Stimulated activated naive CD8-positive, alpha-beta T cell treated with anti-CD3 and anti-CD28 coated beads, Interleukin-15, amount 100 ng/mL, for 72 hours (primary cell): ENCODE data around the gene TRMT1.

Experiments
- ATAC-seq: fragments of 150-1000 bp; cut with Tn5 transposase; 2 replicates; pipeline ENCODE4 v1.10.0; 2021; ENCODE audit warnings: mild to moderate bottlenecking, moderate library complexity
- DNase-seq, 2 donors: peaks; one replicate each; pipeline ENCODE4 v3.0.0; 2021 to 2022
- H3K27ac Mint-ChIP-seq, 2 donors: one replicate each; pipeline ENCODE4 v1.8.0; 2022; ENCODE audit warnings: mild to moderate bottlenecking in 2 of 2, mixed read lengths in 2 of 2, moderate library complexity in 2 of 2
- H3K27me3 Mint-ChIP-seq: one replicate; pipeline ENCODE4 v1.8.0; 2022; ENCODE audit warnings: mixed read lengths
- H3K4me1 Mint-ChIP-seq: one replicate; pipeline ENCODE4 v1.8.0; 2022; ENCODE audit warnings: mild to moderate bottlenecking, mixed read lengths
- H3K4me3 Mint-ChIP-seq, 2 donors: one replicate each; pipeline ENCODE4 v1.8.0; 2022; ENCODE audit warnings: mild to moderate bottlenecking in 2 of 2, mixed read lengths in 2 of 2, moderate library complexity in 1 of 2
- H3K9me3 Mint-ChIP-seq, 2 donors: one replicate each; pipeline ENCODE4 v1.8.0; 2022; ENCODE audit warnings: mixed read lengths in 2 of 2

The TRMT1 gene

DNA sequence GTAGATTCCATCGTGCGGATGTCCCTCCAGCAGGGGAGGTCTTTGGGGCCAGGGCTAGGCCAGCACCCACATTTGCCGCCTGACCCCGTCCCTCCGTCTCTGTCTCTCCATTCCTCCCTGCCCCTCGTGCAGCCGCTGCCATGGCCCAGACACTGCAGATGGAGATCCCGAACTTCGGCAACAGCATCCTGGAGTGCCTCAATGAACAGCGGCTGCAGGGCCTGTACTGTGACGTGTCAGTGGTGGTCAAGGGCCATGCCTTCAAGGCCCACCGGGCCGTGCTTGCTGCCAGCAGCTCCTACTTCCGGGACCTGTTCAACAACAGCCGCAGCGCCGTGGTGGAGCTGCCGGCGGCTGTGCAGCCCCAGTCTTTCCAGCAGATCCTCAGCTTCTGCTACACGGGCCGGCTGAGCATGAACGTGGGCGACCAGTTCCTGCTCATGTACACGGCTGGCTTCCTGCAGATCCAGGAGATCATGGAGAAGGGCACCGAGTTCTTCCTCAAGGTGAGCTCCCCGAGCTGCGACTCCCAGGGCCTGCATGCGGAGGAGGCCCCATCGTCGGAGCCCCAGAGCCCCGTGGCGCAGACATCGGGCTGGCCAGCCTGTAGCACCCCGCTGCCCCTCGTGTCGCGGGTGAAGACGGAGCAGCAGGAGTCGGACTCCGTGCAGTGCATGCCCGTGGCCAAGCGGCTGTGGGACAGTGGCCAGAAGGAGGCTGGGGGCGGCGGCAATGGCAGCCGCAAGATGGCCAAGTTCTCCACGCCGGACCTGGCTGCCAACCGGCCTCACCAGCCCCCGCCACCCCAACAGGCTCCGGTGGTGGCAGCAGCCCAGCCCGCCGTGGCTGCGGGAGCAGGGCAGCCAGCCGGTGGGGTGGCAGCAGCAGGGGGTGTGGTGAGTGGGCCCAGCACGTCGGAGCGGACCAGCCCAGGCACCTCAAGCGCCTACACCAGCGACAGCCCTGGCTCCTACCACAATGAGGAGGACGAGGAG, 18.8 kb upstream of the TRMT1 start:
- H3K9me3 Mint-ChIP-seq, result no peaks in the 10 kb centered on the region
- H3K4me3 Mint-ChIP-seq, result no peak overlapping the region
- ATAC-seq (no peak), DNase-seq (no peak)
- peaks cover 33% of the 10 kb centered on the region for H3K4me1 Mint-ChIP-seq
- no peak overlapping the region for H3K27ac Mint-ChIP-seq
- H3K27me3 Mint-ChIP-seq, result no peaks in the 10 kb centered on the region

DNA sequence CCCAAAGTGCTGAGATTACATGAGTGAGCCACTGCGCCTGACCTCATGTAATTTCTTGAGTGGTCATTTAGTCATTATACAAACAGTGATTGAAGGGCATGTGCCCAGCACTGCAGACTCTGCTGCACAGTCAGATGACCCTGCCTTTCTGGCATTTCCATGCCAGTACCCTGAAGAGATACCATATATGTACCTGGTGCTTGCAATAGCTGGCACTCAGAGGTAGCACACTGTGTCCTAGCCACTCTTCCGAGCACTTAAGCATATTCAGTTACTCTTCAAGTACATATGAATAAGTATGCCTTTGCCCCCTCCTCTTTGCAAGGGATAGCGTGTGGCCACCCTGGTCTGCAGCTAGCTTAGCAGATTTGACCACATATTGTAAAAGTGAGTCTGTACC, 18.1 kb upstream of the TRMT1 start:
- Mint-ChIP-seq H3K27me3 (no peaks in the 10 kb centered on the region), H3K9me3 (no peaks in the 10 kb centered on the region), H3K4me1 (peaks cover 33% of the 10 kb centered on the region), H3K4me3 (no peak overlapping the region), H3K27ac (peak overlapping the region; percentile 61 to 77)
- no peak for ATAC-seq
- no peak for DNase-seq

DNA sequence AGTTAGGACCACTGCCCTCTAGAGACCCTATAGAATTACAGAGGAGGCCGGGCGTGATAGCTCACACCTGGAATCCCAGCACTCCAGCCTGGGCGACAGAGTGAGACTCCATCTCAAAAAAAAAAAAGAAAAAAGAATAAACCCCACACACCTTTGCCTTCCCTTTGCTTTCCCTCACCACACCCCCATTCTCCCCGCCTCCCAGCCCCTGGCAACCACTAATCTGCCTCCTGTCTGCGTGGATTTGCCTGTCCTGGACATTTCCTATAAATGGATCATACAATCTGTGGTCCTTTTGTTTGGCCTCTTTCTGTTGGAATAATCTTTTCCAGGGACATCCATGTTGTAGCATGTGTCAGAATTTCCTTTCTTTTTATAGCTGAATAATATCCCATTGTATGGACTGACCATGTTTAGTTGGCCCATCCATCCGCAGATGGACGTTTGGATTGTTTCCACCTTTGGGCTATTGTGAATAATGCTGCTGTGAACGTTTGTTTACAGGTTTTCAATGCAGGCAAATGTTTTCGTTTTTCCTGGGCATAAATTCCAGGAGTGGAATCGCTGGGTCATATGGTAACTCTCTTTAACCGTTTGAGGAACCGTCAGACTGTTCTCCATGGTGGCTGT, 16.8 kb upstream of the TRMT1 start:
- H3K4me3 Mint-ChIP-seq, result no peak overlapping the region
- no peak for ATAC-seq
- peak overlapping the region in 1 of 2 donors; percentile 48 for H3K27ac Mint-ChIP-seq
- DNase-seq, result no peak
- H3K9me3 Mint-ChIP-seq, result no peaks in the 10 kb centered on the region
- no peaks in the 10 kb centered on the region for H3K27me3 Mint-ChIP-seq
- H3K4me1 Mint-ChIP-seq, result peaks cover 38% of the 10 kb centered on the region

DNA sequence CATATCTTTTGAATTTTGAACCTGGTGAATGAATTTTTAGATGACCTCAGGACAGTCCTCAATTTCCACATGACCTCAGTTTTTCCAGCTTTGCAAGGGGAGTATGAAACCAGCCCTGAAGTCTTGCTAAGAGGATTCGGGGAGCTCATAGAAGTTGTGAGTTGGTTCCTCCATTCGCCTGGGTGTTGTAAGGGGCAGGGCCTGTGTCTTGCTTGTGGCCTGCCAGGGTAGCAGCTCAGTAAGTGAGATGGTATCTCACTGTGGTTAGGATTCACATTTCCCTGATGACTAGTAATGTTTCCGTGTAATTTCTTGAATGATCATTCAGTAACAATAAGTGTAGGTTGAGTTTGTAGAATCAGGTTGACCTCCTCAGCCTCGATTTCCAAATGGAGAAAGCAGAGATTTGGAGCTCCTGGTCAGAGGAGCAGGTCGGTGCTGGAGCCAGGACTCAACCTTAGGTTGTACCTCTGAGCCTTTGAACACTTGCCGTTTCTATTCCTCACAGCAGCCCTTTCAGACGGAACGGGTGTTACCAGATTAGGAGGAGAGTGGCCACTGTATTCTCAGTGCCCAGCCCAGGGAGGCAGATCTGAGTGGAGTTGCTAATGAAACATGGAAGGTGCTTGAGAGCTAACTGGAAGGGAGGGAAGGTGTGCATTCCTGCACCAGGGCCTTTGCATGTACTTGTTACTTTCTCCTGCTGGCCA, 16.1 kb upstream of the TRMT1 start:
- Mint-ChIP-seq H3K27ac (peak overlapping the region; percentile 59 to 97), H3K4me1 (peaks cover 43% of the 10 kb centered on the region), H3K4me3 (peak overlapping the region; percentile 52 to 66), H3K27me3 (no peaks in the 10 kb centered on the region), H3K9me3 (no peaks in the 10 kb centered on the region)
- ATAC-seq, result peak; percentile 98
- DNase-seq, result peak; percentile 28 to 68

DNA sequence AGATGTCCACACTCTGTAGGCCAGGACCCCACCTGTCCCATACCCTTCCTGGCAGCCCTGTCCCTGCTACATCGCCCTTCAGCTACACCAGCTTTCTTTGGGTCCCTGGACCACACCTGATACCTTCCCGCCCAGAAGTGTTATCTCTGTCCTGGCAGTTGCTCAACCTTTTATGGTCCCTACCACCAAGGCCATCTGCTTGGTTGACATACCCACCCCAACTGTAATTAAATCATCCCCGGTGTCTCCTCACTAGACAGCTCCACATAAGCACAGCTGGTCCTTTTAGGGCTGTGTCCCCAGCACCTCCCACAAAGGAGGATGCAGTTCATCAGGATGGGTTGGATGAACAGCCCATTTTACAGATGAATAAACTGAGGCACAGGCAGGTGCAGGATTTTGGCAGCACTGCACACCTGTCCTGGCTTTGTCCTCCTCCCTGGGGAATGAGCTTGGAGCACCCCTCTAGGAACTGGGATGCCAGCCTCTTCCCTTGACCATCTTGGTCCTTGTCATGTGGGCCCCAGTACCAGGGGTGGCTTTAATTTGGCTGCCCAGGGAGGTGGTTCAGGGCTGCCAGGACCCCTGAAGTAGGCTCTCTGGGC, 14.4 kb upstream of the TRMT1 start:
- no peaks in the 10 kb centered on the region for H3K27me3 Mint-ChIP-seq
- H3K9me3 Mint-ChIP-seq, result no peaks in the 10 kb centered on the region
- H3K4me3 Mint-ChIP-seq, result no peak overlapping the region
- DNase-seq, result no peak
- H3K4me1 Mint-ChIP-seq, result peaks cover 52% of the 10 kb centered on the region
- no peak for ATAC-seq
- peak overlapping the region in 1 of 2 donors; percentile 21 for H3K27ac Mint-ChIP-seq

DNA sequence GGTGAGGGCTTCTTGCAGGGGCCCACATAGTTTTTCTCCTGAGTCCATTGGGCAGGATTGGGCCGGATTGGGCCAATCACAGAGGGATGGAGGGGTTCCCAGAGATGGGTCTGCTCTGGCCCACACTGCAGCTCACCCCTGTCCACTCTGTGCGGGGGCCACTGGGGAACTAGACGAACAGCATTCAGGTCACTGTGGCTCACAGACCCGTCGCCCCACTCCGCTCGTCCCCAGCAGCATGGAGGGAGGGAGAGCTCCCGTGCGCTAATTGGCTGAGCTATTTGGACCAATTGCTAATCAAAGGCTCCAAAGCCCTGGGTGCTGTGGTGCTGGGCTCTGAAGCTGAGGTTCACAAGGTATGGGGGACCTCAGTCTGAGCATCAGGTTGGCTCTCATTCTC, 12.8 kb upstream of the TRMT1 start:
- Mint-ChIP-seq H3K27me3 (no peaks in the 10 kb centered on the region), H3K4me1 (peaks cover 52% of the 10 kb centered on the region), H3K4me3 (no peak overlapping the region), H3K27ac (no peak overlapping the region), H3K9me3 (no peaks in the 10 kb centered on the region)
- DNase-seq (no peak), ATAC-seq (no peak)

DNA sequence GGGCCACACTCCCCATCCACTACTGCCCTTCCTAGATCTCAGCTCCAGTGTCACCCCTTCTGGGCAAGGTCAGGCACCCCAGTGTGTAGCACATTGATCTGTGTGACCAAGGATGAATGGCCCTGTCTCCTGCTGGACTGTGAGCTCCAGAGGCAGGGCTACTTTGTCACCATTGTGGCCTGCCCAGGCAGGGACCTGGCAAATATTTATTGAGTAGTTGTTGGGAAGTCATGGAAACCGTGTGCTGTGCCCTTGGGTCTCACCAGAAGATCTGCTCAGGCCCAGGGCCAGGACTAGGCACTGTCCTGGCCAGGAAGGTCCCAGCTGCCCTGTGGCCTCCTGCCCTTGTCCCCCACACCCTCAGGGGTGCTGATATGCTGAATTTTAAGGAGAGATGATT, 12.0 kb upstream of the TRMT1 start:
- H3K4me3 Mint-ChIP-seq, result no peak overlapping the region
- no peak for ATAC-seq
- DNase-seq, result no peak
- H3K27me3 Mint-ChIP-seq, result no peaks in the 10 kb centered on the region
- H3K4me1 Mint-ChIP-seq, result peaks cover 54% of the 10 kb centered on the region
- no peak overlapping the region for H3K27ac Mint-ChIP-seq
- H3K9me3 Mint-ChIP-seq, result no peaks in the 10 kb centered on the region

DNA sequence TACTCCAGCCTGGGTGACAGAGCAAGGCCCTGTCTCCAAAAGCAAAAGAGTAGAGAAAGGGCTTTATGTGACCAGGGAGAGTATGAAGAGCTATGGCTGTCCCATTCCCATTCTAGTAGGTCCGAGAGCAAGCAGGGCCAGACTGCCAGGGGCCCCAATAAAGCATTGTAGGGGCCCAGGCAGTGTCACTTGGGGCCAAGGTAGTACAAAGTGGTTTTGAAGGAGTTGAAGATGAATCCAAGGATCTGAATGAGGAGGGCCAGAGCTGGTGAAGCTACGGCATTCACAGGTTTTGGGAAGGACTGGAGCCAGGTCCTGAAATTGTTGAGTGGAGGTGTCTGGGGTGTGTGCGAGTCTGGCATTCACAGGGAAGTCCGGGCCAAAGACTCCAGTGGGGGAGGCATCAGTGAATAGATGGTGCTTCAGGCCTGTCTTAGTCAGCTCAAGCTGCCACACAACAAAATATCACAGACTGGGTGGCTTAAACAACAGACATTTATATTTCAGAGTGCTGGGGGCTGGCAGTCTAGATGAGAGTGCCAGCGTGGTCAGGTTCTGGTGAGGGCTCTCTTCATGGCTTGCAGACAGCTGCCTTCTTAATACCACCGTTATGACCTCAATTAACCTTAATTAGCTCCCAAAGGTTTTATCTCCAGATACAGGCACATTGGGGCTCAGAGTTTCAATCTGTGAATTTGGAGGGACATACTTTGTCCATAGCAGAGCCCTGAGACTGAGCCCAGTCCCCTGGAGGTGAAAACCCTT, 11.5 kb upstream of the TRMT1 start:
- H3K27ac Mint-ChIP-seq, result no peak overlapping the region
- DNase-seq, result no peak
- no peaks in the 10 kb centered on the region for H3K27me3 Mint-ChIP-seq
- no peak overlapping the region for H3K4me3 Mint-ChIP-seq
- H3K4me1 Mint-ChIP-seq, result peaks cover 54% of the 10 kb centered on the region
- no peaks in the 10 kb centered on the region for H3K9me3 Mint-ChIP-seq
- ATAC-seq, result no peak

DNA sequence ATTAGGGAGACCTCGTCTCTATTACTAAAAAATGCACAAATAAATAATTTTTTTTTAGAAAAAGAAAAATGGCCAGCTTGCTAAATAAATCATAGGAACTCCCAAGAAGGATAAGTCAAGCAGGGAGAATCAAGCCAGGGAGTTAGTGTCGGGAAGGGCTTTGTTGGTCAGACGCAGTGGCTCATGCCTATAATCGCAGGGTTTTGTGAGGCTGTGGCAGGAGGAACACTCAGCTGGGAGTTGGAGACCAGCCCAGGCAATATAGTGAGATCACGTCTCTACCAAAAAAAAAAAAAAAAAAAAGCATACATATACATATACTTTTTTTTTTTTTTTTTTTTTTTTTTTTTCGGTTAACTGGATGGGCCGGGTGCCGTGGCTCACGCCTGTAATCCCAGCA, 10.5 kb upstream of the TRMT1 start:
- H3K9me3 Mint-ChIP-seq, result no peaks in the 10 kb centered on the region
- no peak overlapping the region for H3K27ac Mint-ChIP-seq
- ATAC-seq (no peak), DNase-seq (no peak)
- H3K4me3 Mint-ChIP-seq, result no peak overlapping the region
- no peaks in the 10 kb centered on the region for H3K27me3 Mint-ChIP-seq
- peaks cover 54% of the 10 kb centered on the region for H3K4me1 Mint-ChIP-seq

DNA sequence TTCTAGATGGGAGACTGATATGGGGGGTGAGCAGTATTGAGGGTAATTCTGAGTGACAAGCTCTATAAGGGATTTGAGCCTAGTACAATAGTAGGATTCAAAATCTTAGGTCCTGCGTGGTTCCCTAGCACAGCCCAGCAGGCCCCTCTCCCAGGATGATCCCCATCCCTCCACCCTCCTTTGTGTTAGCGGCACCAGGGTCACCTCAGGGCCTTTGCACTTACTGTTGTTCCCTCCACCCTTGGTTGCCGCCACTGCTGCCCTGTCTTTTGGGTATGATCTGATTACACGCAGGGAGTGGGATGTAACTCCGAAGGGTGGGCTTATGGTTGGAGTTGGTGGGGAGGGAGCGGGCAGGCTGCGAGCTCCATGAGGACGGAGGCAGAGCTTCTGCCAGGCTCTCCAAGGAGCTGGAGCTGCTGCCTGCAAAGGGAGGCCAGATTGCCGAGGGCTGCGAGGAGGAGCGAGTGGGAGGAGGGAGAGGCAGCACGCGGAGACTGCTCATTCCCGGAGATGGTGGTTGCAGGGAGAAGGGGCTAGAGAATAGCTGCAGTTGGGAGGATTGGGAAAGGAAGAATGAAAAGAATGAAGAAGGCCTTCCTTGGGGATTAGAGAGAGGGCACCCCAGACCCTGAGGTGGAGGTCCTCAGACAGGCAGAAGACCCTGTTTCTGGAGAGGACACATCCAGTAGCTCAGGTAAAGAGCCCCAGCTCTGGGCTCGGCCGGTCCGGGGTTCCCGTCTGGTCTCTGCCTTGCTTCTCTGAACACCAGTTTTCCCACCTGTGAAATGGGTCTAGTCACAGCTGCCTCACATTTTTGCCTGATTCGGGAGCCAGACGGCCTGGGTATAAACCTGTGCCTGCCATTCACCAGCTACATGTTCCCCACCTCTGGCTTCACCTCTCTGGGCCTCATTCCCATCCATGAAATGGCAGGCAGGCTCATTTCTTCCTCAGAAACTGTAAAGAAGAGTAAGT, 6.7 kb upstream of the TRMT1 start:
- H3K4me3 Mint-ChIP-seq, result no peak overlapping the region

DNA sequence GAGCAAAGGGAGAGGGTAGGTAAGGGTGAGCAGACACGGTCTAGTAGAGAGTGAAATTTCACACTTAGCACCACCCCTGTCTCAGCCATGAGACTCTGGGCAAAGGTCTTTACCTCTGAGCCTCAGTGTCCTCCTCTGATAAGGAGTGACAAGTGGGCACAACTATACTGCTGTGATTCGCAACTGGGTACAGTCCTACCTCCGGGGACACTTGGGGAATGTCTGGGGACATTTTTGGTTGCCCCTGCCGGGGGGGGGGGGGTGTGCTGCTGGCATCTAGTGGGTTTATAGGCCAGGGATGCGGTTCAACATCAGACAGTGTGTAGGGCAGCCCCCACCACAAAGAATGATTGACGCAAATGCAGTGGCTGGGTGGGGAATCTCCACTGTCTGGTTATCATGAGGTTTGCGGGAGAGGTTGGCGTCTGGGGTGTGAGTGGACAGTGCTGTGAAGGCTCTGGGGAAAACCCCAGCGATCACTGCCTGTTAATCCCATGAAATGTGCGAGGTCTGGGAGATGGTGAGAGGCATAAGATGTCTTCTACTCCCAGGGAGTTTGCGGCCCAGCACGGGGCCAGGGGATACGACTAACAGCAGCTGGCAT, 5.8 kb upstream of the TRMT1 start:
- Mint-ChIP-seq H3K4me1 (peaks cover 58% of the 10 kb centered on the region), H3K27ac (peak overlapping the region in 1 of 2 donors; percentile 45)
- no peak for ATAC-seq

More for the DNA sequence above, 6.7 kb upstream of the TRMT1 start:
- Mint-ChIP-seq H3K4me1 (peaks cover 65% of the 10 kb centered on the region), H3K27me3 (no peaks in the 10 kb centered on the region), H3K9me3 (no peaks in the 10 kb centered on the region), H3K27ac (peak overlapping the region in 1 of 2 donors; percentile 52)
- ATAC-seq, result no peak
- no peak for DNase-seq

DNA sequence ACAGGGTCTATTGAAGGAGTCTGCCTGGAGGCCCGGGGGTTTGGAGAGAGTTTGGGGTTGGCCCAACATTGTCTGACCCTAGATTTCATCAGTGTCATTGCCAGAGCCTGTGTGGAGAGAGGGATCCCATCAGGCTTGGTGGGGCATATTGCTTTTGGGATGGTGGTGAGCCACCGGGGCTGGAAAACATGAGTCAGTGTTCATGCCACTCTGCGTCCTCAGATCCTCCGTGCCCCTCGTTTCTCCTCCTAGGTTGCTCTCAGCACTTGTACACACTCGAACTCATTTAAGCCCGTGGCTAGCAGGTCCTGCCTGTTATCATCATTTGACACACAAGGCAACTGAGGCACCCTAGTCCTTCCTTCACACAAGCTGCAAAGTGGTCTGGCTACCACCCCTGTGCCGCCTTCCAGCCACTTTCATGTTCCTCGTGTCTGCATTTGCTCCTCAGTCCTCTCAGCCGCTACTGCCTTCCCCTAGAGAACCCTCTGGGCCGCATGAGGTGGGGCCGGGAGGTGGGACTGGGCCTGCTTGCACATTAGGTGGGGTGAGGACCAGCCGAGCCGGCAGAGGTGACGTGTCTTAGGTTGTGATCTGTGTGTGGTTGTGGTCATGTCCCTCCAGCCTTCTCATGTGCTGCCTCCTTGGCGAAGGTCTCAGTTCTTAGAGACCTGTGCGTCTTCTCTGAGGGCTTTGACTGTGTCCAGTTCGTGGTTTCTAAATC, 5.2 kb upstream of the TRMT1 start:
- peak overlapping the region in 1 of 2 donors; percentile 45 for H3K27ac Mint-ChIP-seq
- no peak overlapping the region for H3K4me3 Mint-ChIP-seq
- no peaks in the 10 kb centered on the region for H3K27me3 Mint-ChIP-seq
- no peak for ATAC-seq
- no peak for DNase-seq
- peaks cover 55% of the 10 kb centered on the region for H3K4me1 Mint-ChIP-seq
- no peaks in the 10 kb centered on the region for H3K9me3 Mint-ChIP-seq

More for the DNA sequence above, 5.8 kb upstream of the TRMT1 start:
- no peak overlapping the region for H3K4me3 Mint-ChIP-seq
- no peak for DNase-seq
- H3K9me3 Mint-ChIP-seq, result no peaks in the 10 kb centered on the region
- H3K27me3 Mint-ChIP-seq, result no peaks in the 10 kb centered on the region

DNA sequence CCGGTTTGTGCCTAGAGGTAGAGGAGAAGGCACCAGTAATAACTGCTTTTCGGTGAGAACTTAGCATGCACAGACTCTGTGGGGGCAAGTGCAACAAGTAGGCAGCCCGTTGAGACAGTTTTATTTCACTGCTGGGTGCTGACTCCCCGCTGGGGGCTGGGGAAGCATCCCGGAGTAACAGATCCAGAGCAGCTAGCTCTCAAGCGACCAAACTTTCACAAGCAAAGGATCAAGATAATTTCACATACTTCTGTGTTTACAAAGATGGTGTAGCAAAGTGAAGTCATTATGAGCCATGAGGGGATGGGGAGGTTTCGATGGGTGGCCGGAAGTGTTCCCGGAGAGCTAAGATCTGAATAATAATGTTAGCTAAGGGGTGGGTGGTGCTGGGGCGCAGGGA, 4.3 kb upstream of the TRMT1 start:
- H3K4me1 Mint-ChIP-seq, result peaks cover 52% of the 10 kb centered on the region
- ATAC-seq, result no peak
- no peaks in the 10 kb centered on the region for H3K27me3 Mint-ChIP-seq
- H3K9me3 Mint-ChIP-seq, result no peaks in the 10 kb centered on the region
- H3K4me3 Mint-ChIP-seq, result peak overlapping the region in 1 of 2 donors; percentile 6
- no peak for DNase-seq
- no peak overlapping the region for H3K27ac Mint-ChIP-seq
